ENCODE measurements around the gene UGT1A10.

DNA sequence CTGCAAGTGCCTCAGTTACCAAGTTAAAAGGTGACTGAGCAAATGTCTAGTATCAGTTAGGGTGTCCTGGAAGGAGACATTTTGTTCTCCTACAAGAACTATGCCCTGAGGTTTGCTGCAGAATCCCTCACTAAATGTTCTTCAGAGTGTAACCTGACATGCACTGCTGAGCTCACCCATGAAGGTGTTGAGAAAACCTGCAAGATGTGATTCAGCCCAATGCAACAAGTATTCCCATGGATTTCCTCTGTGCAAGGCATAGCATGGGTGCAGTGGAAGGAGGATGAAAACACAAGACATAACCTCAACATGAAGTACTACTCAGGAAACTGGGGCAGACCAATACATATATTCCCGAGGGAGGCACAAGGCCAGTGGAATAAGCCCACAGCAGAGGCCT, 34.2 kb upstream of the UGT1A10 start:
- TF ChIP-seq, protein P1, sequence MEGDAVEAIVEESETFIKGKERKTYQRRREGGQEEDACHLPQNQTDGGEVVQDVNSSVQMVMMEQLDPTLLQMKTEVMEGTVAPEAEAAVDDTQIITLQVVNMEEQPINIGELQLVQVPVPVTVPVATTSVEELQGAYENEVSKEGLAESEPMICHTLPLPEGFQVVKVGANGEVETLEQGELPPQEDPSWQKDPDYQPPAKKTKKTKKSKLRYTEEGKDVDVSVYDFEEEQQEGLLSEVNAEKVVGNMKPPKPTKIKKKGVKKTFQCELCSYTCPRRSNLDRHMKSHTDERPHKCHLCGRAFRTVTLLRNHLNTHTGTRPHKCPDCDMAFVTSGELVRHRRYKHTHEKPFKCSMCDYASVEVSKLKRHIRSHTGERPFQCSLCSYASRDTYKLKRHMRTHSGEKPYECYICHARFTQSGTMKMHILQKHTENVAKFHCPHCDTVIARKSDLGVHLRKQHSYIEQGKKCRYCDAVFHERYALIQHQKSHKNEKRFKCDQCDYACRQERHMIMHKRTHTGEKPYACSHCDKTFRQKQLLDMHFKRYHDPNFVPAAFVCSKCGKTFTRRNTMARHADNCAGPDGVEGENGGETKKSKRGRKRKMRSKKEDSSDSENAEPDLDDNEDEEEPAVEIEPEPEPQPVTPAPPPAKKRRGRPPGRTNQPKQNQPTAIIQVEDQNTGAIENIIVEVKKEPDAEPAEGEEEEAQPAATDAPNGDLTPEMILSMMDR (IDR thresholded peaks at IDR 0.05), result no peak
- TF ChIP-seq POLR2A (IDR thresholded peaks at IDR 0.05) (no peak), EP300 (IDR thresholded peaks at IDR 0.05) (no peak)

Data from tibial nerve (tissue), 4 donors.